Measurements from ENCODE around the gene CLPX.

CLPX gene

DNA sequence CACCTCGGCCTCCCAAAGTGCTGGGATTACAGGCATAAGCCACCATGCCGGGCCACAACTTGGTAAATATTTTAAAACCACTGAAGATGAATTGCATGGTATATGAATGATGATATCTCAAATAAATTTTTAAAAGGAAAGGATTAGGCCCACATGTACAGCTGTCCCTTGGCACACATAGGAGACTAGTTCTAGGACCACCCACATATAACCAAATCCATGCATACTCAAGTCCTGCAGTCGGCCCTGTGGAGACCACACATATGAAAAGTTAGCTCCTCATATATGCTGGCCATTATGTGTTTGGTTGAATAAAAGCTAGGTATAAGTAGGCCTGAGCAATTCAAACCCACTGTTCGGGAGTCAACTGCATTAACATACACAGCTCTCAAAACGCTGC, 10.6 kb downstream of the CLPX start:
- H3K9me3 ChIP-seq (ENCODE audit: insufficient read depth, low read depth, low read length), result no peaks in the 10 kb centered on the region
- no peaks in the 10 kb centered on the region for H3K79me2 ChIP-seq (ENCODE audit: control insufficient read depth, insufficient read depth, low read length, poor library complexity)
- no peak overlapping the region for H3K4ac ChIP-seq (ENCODE audit: low read depth, low read length)
- no peak overlapping the region for H3K4me2 ChIP-seq (ENCODE audit: low read length)
- H3K36me3 ChIP-seq (ENCODE audit: control insufficient read depth in 1 of 2, insufficient read depth in 2 of 2, low read length in 2 of 2), result peaks cover 21 to 23% of the 10 kb centered on the region in 2 experiments
- H2BK12ac ChIP-seq (ENCODE audit: low read length), result no peak overlapping the region
- WGBS (ENCODE audit: extremely low coverage, insufficient coverage, insufficient read length), result no CpG with 5 or more reads among the region's 5 CpGs
- no peak overlapping the region for H4K8ac ChIP-seq (ENCODE audit: low read depth, low read length)
- no peak overlapping the region for H2BK5ac ChIP-seq (ENCODE audit: low read depth, low read length, poor library complexity)
- peaks cover 1% of the 10 kb centered on the region for H3K79me1 ChIP-seq (ENCODE audit: low read length)
- H3K14ac ChIP-seq (ENCODE audit: low read length), result no peak overlapping the region
- H2AFZ ChIP-seq (ENCODE audit: insufficient read depth, low read length, poor library complexity), result no peak overlapping the region
- no peak for DNase-seq
- no peaks in the 10 kb centered on the region for H3K4me1 ChIP-seq (ENCODE audit: control insufficient read depth in 1 of 2, insufficient read depth in 2 of 2, low read length in 2 of 2)
- no peak overlapping the region for H3K4me3 ChIP-seq (ENCODE audit: low read depth, low read length)
- no peak overlapping the region for H2BK120ac ChIP-seq (ENCODE audit: insufficient read depth, low read length, poor library complexity)
- H4K12ac ChIP-seq (ENCODE audit: low read depth, low read length), result no peak overlapping the region
- H3K27ac ChIP-seq (ENCODE audit: low read depth, low read length), result no peak overlapping the region
- no peak overlapping the region for H2AK5ac ChIP-seq (ENCODE audit: low read length)
- H3K18ac ChIP-seq (ENCODE audit: low read length), result no peak overlapping the region
- H3K9ac ChIP-seq (ENCODE audit: low read length), result no peak overlapping the region
- H3K27me3 ChIP-seq (ENCODE audit: insufficient read depth, low read length), result no peaks in the 10 kb centered on the region
- no peak overlapping the region for H4K91ac ChIP-seq (ENCODE audit: low read depth, low read length)
- no peak overlapping the region for H3K23ac ChIP-seq (ENCODE audit: low read length)

DNA sequence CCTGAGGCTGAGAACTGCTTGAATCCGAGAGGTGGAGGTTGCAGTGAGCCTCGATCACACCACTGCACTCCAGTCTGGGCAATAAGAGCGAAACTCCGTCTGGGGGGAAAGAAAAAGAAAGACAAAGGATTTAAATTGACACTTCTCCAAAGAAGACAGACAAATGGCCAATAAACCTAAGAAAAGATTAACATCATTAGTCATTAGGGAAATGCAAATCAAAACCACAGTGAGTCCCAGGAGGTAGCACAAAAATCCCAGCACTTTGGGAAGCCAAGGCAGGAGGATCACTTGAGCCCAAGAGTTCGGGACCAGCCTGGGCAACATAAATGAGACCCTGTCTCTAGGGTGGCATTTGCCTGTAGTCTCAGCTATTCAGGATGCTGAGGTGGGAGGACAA, 12.6 kb downstream of the CLPX start:
- no peak overlapping the region for H3K4ac ChIP-seq (ENCODE audit: low read depth, low read length)
- no peak overlapping the region for H2AK5ac ChIP-seq (ENCODE audit: low read length)
- H2BK5ac ChIP-seq (ENCODE audit: low read depth, low read length, poor library complexity), result no peak overlapping the region
- H3K79me1 ChIP-seq (ENCODE audit: low read length), result peaks cover 4% of the 10 kb centered on the region
- H3K4me3 ChIP-seq (ENCODE audit: low read depth, low read length), result no peak overlapping the region
- WGBS (ENCODE audit: extremely low coverage, insufficient coverage, insufficient read length), result no CpG with 5 or more reads among the region's 5 CpGs
- no peak overlapping the region for H2BK12ac ChIP-seq (ENCODE audit: low read length)
- H3K27ac ChIP-seq (ENCODE audit: low read depth, low read length), result no peak overlapping the region
- H3K4me2 ChIP-seq (ENCODE audit: low read length), result no peak overlapping the region
- H3K9ac ChIP-seq (ENCODE audit: low read length), result no peak overlapping the region
- H4K91ac ChIP-seq (ENCODE audit: low read depth, low read length), result no peak overlapping the region
- no peak for DNase-seq
- no peak overlapping the region for H3K23ac ChIP-seq (ENCODE audit: low read length)
- no peak overlapping the region for H2AFZ ChIP-seq (ENCODE audit: insufficient read depth, low read length, poor library complexity)
- peaks cover 16 to 23% of the 10 kb centered on the region in 2 experiments for H3K36me3 ChIP-seq (ENCODE audit: control insufficient read depth in 1 of 2, insufficient read depth in 2 of 2, low read length in 2 of 2)
- H3K14ac ChIP-seq (ENCODE audit: low read length), result no peak overlapping the region
- no peak overlapping the region for H2BK120ac ChIP-seq (ENCODE audit: insufficient read depth, low read length, poor library complexity)
- no peak overlapping the region for H4K12ac ChIP-seq (ENCODE audit: low read depth, low read length)
- H4K8ac ChIP-seq (ENCODE audit: low read depth, low read length), result no peak overlapping the region
- no peaks in the 10 kb centered on the region for H3K79me2 ChIP-seq (ENCODE audit: control insufficient read depth, insufficient read depth, low read length, poor library complexity)
- no peaks in the 10 kb centered on the region for H3K27me3 ChIP-seq (ENCODE audit: insufficient read depth, low read length)
- H3K9me3 ChIP-seq (ENCODE audit: insufficient read depth, low read depth, low read length), result no peaks in the 10 kb centered on the region
- H3K4me1 ChIP-seq (ENCODE audit: control insufficient read depth in 1 of 2, insufficient read depth in 2 of 2, low read length in 2 of 2), result no peaks in the 10 kb centered on the region
- no peak overlapping the region for H3K18ac ChIP-seq (ENCODE audit: low read length)

DNA sequence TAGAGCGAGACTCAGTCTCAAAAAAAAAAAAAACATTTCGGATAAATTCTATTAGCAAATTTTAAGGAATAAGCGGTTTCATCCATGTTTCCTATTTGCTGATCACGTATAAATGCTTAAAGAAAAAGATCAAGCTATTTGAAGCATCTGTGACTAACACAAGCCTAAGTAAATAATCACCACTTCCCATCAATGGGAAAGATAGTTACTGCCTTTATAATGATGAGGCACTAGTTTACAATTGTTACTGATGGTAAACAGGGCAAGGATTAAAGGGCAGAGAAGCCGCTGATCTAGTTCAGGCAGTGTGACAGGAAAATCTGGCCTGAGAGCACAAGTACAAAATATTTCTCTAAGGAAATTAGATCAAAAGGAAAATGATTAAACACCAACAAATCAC, 13.7 kb downstream of the CLPX start:
- no CpG with 5 or more reads among the region's 5 CpGs for WGBS (ENCODE audit: extremely low coverage, insufficient coverage, insufficient read length)
- Histone ChIP-seq H3K36me3 (ENCODE audit: control insufficient read depth in 1 of 2, insufficient read depth in 2 of 2, low read length in 2 of 2) (peaks cover 9 to 20% of the 10 kb centered on the region in 2 experiments), H3K4ac (ENCODE audit: low read depth, low read length) (no peak overlapping the region), H4K91ac (ENCODE audit: low read depth, low read length) (peak overlapping the region; percentile 35), H3K79me1 (ENCODE audit: low read length) (peaks cover 4% of the 10 kb centered on the region), H2BK12ac (ENCODE audit: low read length) (no peak overlapping the region), H3K79me2 (ENCODE audit: control insufficient read depth, insufficient read depth, low read length, poor library complexity) (no peaks in the 10 kb centered on the region), H4K8ac (ENCODE audit: low read depth, low read length) (no peak overlapping the region), H3K9ac (ENCODE audit: low read length) (no peak overlapping the region), H3K27me3 (ENCODE audit: insufficient read depth, low read length) (no peaks in the 10 kb centered on the region), H2AK5ac (ENCODE audit: low read length) (no peak overlapping the region), H3K18ac (ENCODE audit: low read length) (no peak overlapping the region), H2AFZ (ENCODE audit: insufficient read depth, low read length, poor library complexity) (no peak overlapping the region), H2BK120ac (ENCODE audit: insufficient read depth, low read length, poor library complexity) (peak overlapping the region; percentile 43), H3K14ac (ENCODE audit: low read length) (no peak overlapping the region), H3K4me1 (ENCODE audit: control insufficient read depth in 1 of 2, insufficient read depth in 2 of 2, low read length in 2 of 2) (no peaks in the 10 kb centered on the region), H3K23ac (ENCODE audit: low read length) (no peak overlapping the region), H4K12ac (ENCODE audit: low read depth, low read length) (no peak overlapping the region), H2BK5ac (ENCODE audit: low read depth, low read length, poor library complexity) (no peak overlapping the region), H3K4me2 (ENCODE audit: low read length) (no peak overlapping the region), H3K27ac (ENCODE audit: low read depth, low read length) (peak overlapping the region; percentile 40), H3K4me3 (ENCODE audit: low read depth, low read length) (no peak overlapping the region), H3K9me3 (ENCODE audit: insufficient read depth, low read depth, low read length) (no peaks in the 10 kb centered on the region)
- peak; percentile 90 to 96 for DNase-seq

DNA sequence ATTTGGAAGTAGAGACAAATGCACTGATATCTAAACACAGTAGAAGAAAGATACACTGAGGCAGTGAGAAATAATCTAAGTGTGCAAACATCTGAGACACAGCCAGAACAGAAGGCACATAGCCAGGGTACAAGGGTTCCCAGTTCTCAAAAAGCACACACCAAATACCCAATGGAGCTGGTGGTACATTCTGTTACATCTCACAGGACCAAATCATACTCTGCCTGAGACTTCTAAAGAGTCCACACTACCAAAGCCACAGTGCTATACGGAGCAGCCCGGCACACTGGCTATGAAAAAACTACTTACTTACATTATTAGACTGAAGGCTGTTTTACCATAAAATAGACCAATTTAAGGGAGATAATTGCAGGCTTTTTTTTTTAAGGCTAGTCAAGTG, 19.3 kb downstream of the CLPX start:
- H3K27ac ChIP-seq (ENCODE audit: low read depth, low read length), result no peak overlapping the region
- peaks cover 10 to 14% of the 10 kb centered on the region in 2 experiments for H3K36me3 ChIP-seq (ENCODE audit: control insufficient read depth in 1 of 2, insufficient read depth in 2 of 2, low read length in 2 of 2)
- no peak overlapping the region for H3K9ac ChIP-seq (ENCODE audit: low read length)
- no peak overlapping the region for H3K14ac ChIP-seq (ENCODE audit: low read length)
- DNase-seq, result no peak
- H3K4ac ChIP-seq (ENCODE audit: low read depth, low read length), result no peak overlapping the region
- H4K8ac ChIP-seq (ENCODE audit: low read depth, low read length), result no peak overlapping the region
- H3K79me1 ChIP-seq (ENCODE audit: low read length), result peaks cover 3% of the 10 kb centered on the region
- H3K27me3 ChIP-seq (ENCODE audit: insufficient read depth, low read length), result no peaks in the 10 kb centered on the region
- H3K9me3 ChIP-seq (ENCODE audit: insufficient read depth, low read depth, low read length), result no peaks in the 10 kb centered on the region
- H3K4me3 ChIP-seq (ENCODE audit: low read depth, low read length), result no peak overlapping the region
- H2AFZ ChIP-seq (ENCODE audit: insufficient read depth, low read length, poor library complexity), result no peak overlapping the region
- no peak overlapping the region for H4K91ac ChIP-seq (ENCODE audit: low read depth, low read length)
- H2AK5ac ChIP-seq (ENCODE audit: low read length), result no peak overlapping the region
- no peak overlapping the region for H2BK12ac ChIP-seq (ENCODE audit: low read length)
- WGBS (ENCODE audit: extremely low coverage, insufficient coverage, insufficient read length), result no CpG with 5 or more reads among the region's 2 CpGs
- no peak overlapping the region for H4K12ac ChIP-seq (ENCODE audit: low read depth, low read length)
- no peak overlapping the region for H2BK5ac ChIP-seq (ENCODE audit: low read depth, low read length, poor library complexity)
- no peak overlapping the region for H3K23ac ChIP-seq (ENCODE audit: low read length)
- H3K79me2 ChIP-seq (ENCODE audit: control insufficient read depth, insufficient read depth, low read length, poor library complexity), result no peaks in the 10 kb centered on the region
- H3K4me2 ChIP-seq (ENCODE audit: low read length), result no peak overlapping the region
- no peaks in the 10 kb centered on the region for H3K4me1 ChIP-seq (ENCODE audit: control insufficient read depth in 1 of 2, insufficient read depth in 2 of 2, low read length in 2 of 2)
- H2BK120ac ChIP-seq (ENCODE audit: insufficient read depth, low read length, poor library complexity), result no peak overlapping the region
- H3K18ac ChIP-seq (ENCODE audit: low read length), result no peak overlapping the region
